AML-193 (cell line): Measurements from ENCODE around the gene CFAP161.
"Not testable (repeated sequence)": the region's sequence is repeated elsewhere in the genome, so short reads cannot be mapped to it uniquely, and the experiment has no call there.

Experiments used
- DNase-seq, 2 experiments: peaks; one replicate each; lab custom pipeline; 2025; lab: John Stamatoyannopoulos, UW

The CFAP161 gene

DNA sequence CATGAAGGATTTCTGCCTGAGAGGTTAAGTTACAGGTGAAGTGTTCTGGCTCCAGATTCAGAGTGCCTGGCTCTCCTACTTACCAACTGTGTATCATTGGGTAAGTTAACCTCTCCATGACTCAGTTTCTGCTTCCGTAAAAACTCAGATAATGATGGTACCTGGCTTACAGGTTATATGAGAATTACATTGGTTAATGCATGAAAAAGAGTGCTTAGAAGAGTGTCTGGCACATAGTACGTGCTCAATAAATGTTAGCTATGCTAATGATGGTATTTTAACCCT lies 23.8 kb downstream of the CFAP161 start:
- no peak for DNase-seq

DNA sequence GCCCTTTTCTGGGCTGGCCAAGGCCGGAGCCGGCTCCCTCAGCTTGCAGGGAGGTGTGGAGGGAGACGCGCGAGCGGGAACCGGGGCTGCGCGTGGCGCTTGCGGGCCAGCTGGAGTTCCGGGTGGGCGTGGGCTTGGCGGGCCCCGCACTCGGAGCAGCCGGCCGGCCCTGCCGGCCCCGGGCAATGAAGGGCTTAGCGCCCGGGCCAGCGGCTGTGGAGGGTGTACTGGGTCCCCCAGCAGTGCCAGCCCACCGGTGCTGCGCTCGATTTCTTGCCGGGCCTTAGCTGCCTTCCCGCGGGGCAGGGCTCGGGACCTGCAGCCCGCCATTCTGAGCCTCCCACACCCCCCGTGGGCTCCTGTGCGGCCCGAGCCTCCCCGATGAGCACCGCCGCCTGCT lies 24.5 kb downstream of the CFAP161 start:
- DNase-seq = not testable (repeated sequence)

DNA sequence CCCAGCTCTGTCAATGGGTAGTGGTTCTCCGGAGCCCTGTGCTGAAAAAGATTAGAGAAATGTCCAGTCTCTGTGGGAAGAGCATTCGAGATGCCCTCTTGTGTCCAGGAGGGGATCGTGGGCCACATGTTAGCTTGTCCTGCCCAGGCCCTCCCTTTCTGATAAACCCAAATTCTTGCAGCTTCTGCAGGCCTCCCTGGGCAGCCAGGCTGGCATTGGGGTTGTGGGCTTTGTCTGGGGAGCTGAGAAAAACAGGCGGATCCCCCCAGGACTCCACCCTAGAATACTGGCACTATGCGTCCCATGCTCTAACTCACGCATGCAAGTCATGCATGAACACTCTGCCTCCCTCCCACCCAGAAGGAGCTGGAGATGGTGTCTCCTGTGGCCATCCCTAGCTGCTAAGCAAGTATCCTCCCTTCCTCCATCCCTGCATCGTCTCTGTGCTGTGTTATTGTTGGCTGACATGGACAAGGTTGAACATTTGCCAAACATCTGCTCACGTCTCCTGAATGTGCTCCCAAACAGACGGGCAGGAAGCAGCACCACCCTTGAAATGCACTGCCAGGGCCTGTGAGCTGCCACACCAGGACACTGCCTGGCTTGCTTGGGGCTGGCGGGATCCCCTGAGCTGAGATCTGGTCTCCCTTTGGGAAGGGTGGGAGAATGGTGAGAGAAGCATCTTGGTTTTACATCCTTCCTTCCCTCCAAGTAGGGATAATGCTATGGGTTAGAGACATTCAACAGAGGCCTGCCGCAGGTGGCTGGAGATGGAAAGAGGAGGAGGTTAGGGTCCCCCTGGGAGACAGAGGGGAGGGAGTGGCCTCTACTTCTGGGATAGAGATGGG lies 26.5 kb downstream of the CFAP161 start:
- DNase-seq = no peak

DNA sequence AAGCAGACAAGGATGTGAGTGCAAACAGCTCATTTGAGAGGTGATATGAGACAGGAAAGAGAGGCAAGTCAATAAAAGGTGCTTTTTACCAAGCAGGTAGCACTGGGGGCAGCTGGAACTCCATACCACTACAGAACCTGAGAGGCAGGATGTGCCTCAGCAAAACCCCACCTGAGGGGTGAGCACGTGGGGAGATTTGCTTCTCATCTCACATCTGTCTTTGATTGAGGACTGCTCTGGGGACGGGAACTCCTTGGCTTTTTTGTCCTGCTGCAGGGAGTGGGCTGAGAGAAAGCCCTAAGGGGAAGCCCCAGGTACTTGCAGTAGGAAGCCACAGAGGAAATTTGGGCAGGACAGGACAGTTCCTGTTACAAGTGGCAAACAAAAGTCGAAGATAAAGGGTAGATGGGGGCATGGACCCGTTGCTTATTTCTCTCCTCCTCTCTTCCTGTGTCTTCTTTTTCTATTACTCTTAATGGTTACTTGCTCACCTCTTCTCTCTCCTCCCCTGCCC lies 27.1 kb downstream of the CFAP161 start:
- DNase-seq = no peak

DNA sequence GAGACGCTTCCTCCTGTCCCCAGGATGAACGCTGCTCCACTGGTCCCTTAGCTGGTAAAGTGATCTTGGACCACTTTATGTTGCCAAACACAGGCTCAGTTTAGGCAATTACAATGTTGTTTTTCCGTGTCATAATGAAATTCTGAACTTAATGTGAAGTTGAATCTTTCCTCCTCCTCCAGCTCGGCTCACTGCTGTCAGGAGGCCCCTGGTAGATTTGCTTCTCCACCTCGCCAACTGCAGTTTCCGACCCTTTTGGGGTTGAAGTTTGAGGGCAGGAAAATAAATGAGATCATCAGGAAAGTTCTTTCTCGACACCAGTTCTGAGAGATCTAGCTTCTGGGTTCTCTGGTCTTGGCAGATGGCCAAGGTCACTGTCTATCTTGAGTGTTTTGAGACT lies 27.8 kb downstream of the CFAP161 start:
- no peak for DNase-seq

DNA sequence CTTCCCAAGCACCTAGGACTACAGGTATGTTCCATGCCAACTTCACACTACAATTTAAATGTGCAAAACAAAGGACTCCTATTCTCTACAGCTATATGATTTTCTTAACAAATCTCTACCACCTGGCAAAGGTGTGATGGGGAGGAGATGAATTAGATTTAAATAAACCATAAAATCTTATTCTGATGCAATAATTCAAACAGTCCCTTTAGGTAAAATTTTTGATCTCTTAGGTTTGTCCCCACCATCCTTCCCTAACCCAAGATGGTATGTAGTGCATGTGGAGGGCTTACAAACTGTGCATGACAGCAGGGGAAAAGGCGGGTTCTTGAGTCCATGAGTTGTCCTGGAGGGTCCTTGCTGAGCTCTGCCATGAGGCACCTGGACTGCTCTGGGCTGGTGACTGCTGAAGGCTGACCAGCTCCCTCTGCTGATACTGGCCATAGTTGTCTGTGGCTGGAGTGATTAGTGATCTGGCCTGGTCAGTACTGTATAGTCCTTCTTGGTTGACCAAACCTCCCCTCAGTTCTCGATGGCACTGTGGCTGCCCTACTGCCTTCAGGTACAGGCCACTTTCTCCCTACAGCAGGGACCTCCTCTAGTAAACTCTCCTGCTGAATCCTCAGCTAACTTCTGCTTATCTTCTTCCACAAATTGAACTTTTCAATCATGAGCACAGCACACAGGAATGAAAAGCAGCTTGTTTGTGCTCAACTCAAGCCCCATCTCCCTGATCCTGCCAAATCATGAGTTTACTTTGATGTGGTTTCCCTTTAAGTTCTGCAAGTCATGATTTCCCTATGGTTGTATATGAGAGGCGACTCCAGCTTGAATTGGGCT lies 30.1 kb downstream of the CFAP161 start:
- no peak for DNase-seq

DNA sequence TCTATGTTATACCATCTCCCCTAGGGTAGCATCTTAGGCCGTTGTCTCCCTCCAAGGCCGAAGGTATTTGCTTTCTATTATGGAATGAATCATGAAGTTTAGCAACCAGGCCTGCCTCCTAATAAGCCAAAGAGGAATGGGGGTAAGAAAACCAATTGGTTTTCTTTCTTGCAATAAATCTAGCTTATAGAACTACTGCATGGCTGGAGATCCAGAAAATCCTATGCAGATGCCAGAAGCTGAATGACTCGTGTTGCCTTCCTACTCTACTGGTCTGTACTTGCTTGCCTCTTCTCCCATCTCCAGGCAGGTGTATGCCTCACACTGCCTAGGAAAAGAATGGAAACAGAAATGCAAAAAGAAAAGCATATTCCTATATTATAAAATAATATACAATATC lies 31.5 kb downstream of the CFAP161 start:
- no peak for DNase-seq

DNA sequence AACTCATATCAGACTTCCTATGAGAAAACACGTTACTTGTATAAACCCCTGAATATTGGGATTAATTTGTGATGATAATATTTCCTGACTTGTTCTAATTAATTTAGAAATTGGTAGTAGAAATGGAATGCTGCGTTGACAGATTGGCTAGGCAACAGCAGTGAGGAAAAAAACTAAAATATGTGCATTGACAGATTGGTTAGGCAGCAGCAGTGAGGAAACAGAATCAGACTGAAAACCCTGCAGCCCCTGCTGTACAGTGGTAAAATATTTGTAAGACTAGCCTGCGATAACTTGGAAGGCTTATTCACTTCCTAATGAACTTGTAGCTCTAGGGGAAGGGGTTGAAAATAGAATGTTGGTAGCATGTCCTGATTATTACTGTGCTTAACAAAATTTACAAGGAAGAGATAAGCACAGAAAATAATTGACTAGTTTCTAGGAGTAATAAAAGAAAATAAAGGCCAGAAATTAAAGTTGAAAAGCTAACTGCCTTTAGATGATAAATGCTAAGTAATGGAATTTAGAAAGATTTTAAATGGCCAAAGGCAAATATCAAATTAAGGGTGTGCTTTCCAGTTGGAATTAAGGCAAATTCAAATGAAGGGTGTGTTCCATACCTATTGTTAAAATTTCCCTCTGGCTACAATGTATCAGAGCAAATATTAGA lies 32.7 kb downstream of the CFAP161 start:
- DNase-seq = no peak

DNA sequence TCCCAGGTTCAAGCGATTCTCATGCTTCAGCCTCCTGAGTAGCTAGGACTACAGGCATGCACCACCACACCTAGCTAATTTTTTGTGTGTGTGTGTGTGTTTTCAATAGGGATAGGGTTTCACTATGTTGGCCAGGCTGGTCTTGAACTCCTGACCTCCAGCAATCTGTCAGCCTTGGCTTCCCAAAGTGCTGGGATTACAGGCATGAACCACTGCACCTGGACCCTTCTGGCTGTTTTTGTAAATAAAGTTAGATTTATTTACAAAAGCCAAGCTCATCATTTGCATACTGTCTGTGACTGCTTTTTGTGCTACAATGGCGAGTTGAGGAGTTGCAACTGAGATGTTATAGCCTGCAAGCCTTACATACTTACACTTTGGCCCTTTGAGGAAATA lies 34.1 kb downstream of the CFAP161 start:
- DNase-seq = no peak

DNA sequence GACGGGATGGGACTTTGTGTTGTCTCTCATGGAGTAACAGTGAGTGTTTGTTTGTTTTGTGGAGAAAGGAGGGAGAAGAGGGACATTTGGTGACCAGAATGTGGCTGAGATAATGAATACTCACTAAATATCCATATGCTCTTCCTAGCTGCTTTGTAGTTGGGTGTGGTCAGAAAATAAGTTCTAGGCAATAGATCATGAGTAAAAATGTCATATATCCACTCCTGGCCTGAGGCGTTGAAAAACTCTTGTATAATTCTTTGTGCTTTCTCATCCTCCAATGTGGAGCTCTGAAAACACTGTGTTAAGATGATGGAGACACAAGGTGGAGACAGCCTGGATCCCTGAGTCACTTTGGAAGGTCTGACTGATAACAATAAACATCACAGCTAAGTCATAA lies 34.6 kb downstream of the CFAP161 start:
- DNase-seq = no peak

DNA sequence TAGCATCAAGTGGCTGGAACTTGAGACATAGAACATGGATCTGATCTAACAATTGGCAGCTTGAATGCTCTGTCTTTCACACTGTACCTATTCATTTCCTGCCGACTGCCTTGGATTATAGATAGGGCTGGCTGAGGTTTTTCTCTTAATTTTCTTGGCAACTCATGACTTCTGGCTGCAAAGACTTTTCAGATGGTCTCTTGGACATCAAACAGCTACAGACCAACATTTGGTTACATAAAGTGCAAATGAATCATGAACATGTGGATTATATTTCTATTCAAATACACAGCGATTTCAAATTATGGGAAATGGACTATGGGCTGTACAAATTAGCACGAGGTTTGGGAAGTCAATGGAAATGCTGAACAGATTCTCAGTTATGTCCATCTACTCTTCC lies 36.4 kb downstream of the CFAP161 start:
- DNase-seq = no peak

DNA sequence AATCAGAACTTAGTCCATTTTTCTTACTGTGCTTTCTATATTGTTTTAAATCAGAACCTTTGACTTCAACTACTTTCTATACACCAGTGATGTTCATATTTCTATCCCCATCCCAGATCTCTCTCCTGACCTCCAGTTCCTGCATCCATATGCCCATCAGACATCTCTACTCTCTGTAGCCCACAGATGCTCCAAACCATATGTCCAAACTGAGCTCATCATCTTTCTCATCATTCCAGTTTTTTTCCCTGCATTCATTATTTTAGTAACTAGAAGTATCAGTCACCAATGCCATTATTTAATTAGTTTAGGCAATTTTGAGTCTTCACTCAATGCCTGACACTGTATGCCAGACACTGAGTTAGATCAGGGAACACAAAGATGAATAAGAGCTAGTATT lies 37.2 kb downstream of the CFAP161 start:
- DNase-seq = no peak

DNA sequence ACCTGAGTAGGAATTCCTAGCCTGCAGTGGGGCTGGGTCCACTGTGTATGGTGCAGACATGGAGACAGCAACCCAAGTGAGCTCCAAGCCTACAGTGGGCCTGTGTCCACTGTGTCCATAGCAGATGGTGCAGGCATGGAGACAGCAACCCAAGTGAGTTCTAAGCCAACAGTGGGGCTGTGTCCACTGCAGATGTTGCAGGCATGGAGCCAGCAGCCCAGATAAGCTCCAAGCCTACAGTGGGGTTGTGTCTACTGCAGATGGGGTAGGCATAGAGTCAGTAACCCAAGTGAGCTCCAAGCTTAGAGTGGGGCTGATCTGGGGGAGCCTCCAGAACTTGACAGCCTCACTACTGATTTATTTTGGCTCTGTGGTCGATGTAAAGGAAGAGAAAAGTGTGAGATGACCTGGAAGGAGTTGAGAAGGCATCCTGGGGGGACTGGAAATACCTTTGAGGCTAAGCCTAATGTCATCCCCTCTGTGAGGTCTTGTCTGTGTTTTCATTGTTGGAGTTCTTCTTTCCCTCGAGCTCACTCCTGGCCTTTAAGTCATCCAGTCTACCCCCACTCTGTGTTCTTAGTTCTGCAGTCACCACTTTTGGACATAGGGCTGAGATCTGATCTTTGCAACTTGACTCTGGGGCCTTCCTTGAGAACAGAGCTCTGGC lies 40.2 kb downstream of the CFAP161 start:
- DNase-seq = no peak

DNA sequence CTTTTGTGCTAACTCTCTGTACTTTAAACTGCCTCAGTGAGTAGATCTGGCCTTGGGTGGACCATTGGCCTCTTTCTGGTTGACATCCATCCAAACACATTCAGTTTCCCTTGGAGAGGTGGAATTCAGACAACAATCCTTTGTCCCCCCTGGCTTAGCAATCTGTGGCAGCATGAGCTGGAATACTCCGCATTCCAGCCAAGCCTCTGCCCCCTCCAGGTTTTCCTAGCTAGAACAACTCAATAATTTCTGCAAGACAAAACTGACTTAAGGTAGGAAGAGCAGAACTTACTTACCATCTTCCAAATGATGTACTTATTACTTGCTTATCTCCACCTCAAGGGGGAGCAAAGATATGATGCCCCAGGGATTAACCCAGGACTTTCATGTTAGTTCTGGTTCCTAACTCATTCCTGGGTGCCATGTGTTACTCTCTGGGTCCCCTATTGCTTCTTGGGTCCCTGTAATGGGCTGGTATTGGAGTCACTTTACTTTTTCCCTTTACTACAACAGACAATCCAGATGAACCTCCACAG lies 40.8 kb downstream of the CFAP161 start:
- DNase-seq = no peak

DNA sequence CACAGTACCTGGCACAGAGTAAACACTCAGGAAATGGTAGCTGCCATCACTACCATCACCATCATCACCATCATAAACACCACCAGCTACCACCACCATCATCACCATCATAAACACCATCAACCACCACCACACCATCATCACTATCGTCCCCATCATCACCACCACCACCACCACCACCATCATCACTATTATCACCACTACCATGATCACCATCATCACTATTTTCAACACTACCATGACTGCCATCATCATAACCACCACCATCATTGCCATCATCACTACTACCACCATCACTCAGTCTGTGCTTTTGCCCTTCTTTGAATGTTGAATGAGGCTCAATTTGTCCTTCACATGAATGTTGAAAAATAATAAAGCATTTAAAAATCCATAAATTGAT lies 41.4 kb downstream of the CFAP161 start:
- DNase-seq = no peak

DNA sequence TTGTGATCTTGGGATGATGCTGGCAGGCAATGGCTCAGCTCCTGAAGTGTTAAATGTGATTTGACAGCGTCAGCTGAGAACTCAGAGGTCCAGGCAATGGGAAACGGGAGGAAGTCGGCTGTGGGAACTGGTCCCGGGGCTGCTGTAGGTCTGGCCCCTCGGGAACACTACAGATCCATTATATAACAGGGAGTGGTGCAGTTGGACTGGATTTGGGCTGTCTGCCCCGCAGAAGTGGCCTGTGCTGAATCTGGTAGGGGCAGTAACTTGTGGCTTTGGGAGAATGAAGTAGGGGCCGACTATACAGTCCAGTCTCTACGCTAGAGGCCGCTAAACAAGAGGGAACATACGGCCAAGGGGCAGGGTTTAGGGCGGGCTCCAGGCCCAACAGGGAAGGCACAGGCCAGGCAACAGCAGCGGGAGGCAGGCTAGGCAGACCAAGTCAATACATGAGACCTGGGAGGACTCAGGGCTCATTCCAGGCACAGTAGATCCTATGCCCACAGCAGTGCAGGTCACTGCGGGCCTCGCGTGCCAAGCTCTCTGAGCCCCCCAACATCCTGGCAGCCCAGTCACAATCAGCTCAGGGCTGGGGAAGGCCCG lies 42.3 kb downstream of the CFAP161 start:
- no peak for DNase-seq

DNA sequence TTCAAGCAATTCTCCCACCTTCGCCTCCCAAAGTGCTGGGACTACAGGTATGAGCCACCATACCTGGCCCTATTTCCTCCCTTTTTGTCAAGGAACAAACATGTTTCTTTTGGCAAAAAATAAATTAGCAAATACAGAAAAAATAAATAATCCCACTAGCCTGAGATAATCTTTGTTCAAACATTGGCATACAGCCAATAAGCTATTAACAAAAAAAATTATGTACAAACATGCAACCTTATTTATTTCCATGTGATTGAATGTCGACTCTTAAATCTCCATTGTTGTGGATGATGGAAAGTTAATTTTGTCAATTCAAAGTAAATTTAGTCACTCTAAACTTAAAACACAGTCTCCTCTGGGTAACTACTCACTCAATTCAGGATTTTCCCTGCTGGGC lies 44.3 kb downstream of the CFAP161 start:
- no peak for DNase-seq

DNA sequence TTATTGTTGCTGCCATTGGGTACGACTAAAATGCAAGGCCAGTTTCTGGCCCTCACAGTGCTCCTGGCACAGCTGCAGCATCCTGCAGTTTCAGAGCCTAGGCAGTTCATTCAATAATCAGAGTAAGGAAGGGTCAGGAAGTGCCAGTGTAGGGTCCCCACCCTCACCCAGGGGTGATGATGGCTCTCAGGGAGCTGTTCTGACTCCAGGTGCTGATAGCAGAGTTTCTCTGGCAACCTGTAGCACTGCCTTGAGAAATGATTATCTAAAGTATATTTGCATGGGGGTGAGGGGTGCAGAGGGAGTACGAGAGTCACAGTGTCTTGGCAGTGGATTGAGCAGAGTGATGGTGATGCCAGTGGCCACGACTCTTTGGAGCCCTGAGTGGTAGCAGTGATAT lies 47.1 kb downstream of the CFAP161 start:
- no peak for DNase-seq

DNA sequence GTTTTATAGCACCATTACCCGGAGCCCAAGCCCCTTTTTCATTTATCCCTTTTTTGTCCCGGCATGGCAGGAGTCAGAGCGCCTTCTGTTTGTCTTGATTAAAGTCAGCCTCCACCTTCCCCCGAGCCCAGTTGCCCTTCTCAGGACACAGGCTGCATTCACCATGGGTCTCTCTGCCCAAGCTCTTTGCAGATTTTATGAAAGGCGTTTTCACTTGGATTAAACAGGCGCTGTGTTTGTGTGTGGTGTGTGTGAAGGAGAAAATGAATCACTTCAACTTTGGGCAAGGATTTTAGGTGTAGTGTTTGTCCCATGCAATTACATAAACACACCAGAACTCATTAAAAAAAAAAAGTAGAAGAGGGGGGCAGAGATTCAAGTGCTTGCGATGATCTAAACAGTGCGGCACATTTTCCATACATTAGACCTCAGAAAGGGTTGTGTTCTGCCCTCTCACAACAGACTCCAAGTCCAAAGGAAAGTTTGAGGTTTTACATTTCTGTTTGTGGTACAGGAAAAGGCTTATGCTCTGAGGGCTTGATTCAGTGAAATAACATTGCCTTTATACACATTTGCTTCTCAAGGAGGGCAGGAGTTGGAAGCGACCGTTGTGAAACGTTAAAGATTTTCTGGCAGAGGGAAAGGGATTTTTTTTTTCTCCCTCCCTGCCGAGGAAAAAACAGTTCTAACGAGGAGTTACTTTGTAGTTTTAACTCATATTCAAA lies 48.1 kb downstream of the CFAP161 start:
- DNase-seq = no peak

DNA sequence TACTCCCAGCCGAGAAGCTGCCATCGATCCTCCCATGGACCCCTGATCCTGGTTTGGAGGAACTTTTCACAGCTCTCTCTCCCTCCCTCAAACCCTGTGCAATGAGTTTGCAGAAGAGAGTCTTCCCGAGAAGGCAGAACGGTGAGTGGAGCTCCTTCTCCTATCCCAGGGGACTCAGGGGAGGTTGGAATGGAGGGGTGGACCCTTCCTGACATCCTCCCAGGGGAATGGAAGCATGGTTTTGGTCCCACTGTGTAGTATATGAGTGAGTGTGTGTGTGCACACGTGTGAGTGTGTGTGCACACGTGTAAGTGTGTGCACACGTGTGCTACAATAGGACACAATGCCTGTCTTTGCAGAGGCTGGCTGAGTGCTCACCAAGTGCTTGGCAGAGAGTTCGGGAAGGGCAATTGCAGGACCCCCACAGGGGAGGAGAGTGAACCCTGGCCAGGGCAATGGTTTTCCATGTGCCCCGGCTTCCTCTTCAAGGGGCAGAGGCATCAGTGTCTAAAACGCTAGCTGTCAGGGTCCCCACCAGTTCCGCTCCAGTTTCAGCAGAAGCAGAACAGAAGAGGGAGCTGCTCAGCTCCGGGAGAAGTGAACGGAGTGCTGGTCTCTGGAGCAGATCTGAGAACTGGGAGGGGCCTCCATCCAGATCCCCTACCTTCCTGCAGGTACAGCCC lies 48.8 kb downstream of the CFAP161 start:
- DNase-seq = no peak
